Gastroesophageal sphincter (tissue), 4 donors: ENCODE data around the gene GSTA1. TPM values are rescaled to one million over a fixed set of nuclear protein-coding genes. Genes with fewer than 3 reads are reported as not detected.
"Not testable (repeated sequence)": the region's sequence is repeated elsewhere in the genome, so short reads cannot be mapped to it uniquely, and the experiment has no call there.

Source experiments
- ATAC-seq: fragments of 150-250 bp; one replicate; pipeline ENCODE4 v1.9.1; 2016; ENCODE audit warnings: mild to moderate bottlenecking, moderate library complexity
- H3K27ac ChIP-seq, 4 donors: fragments of 200-600 bp; sonication (generic) in 3 of 4; 1 replicate in 3 of 4; 2 replicates in 1 of 4; pipeline ENCODE4 v1.5.1; 2016 to 2019
- H3K27me3 ChIP-seq: fragments of 200-600 bp; sonication (generic); one replicate; pipeline ENCODE4 v1.5.1; 2019
- H3K36me3 ChIP-seq, 2 donors: fragments of 200-600 bp; sonication (generic); one replicate each; pipeline ENCODE4 v1.5.1; 2019; ENCODE audit warnings: control low read depth in 1 of 2
- H3K4me1 ChIP-seq, 3 donors: fragments of 200-600 bp; sonication (generic); 1 replicate in 2 of 3; 2 replicates in 1 of 3; pipeline ENCODE4 v1.5.1; 2016 to 2019; ENCODE audit warnings: control low read depth in 2 of 3
- H3K4me3 ChIP-seq, 2 donors: fragments of 200-600 bp; sonication (generic); one replicate each; pipeline ENCODE4 v1.5.1; 2019; ENCODE audit warnings: mild to moderate bottlenecking in 1 of 2, moderate library complexity in 1 of 2
- H3K9me3 ChIP-seq, 3 donors: fragments of 200-600 bp; sonication (generic); one replicate each; pipeline ENCODE4 v1.5.1; 2017 to 2019; ENCODE audit warnings: control low read depth in 2 of 3
- CTCF ChIP-seq, 4 experiments: fragments of 200-600 bp in 2 of 4; fragments of 450-650 bp in 2 of 4; sonication (generic) in 1 of 4; IDR thresholded peaks; one replicate each; pipeline ENCODE4 v1.5.1; 2017 to 2019; ENCODE audit warnings: antibody characterized with exemption in 4 of 4, mild to moderate bottlenecking in 2 of 4, moderate library complexity in 2 of 4
- EP300 ChIP-seq: sonication (generic); formaldehyde crosslinking; IDR thresholded peaks from one replicate; pipeline ENCODE4 v1.6.1; 2017; ENCODE audit warnings: antibody characterized with exemption, mild to moderate bottlenecking
- POLR2A ChIP-seq, 2 donors: fragments of 450-650 bp; IDR thresholded peaks; one replicate each; pipeline ENCODE4 v1.6.1; 2017; ENCODE audit warnings: antibody characterized with exemption in 2 of 2, mild to moderate bottlenecking in 2 of 2, moderate library complexity in 1 of 2
- POLR2AphosphoS5 ChIP-seq: sonication (generic); formaldehyde crosslinking; IDR thresholded peaks from one replicate; pipeline ENCODE4 v1.6.1; 2017; ENCODE audit warnings: antibody characterized with exemption
- WGBS, 2 donors: methylation state at CpG; one replicate each; pipeline ENCODE4 v1.1.5; 2018; ENCODE audit warnings: low coverage in 1 of 2; 5-methylcytosine and 5-hydroxymethylcytosine counted together
- total RNA-seq, 4 donors: library from RNA; depleted of rRNA; stranded (reverse); fragments of >200 nt; gene quantifications; one replicate each; pipeline ENCODE4 v1.1.0, GENCODE V29; 2016

GSTA1 gene
- total RNA-seq, 4 donors from 2014 or later: not detected

GRCh38 chr6:52788478-52788877 lies 15.1 kb downstream of the GSTA1 start:
- H3K4me3 ChIP-seq: no peak overlapping the region
- no peaks in the 10 kb centered on the region for H3K36me3 ChIP-seq
- no peaks in the 10 kb centered on the region for H3K27me3 ChIP-seq
- no peaks in the 10 kb centered on the region for H3K4me1 ChIP-seq
- no peak for ATAC-seq
- WGBS, 2 donors: 63 to 79% methylated on average over 3 of the region's 3 CpGs
- no peak for TF ChIP-seq POLR2A (IDR thresholded peaks at IDR 0.05)
- TF ChIP-seq CTCF (IDR thresholded peaks at IDR 0.05): no peak
- no peak for TF ChIP-seq POLR2AphosphoS5
- TF ChIP-seq EP300: no peak
- H3K9me3 ChIP-seq: peaks cover 0 to 14% (median 0%) of the 10 kb centered on the region in 3 donors
- no peak overlapping the region for H3K27ac ChIP-seq

GRCh38 chr6:52787917-52788316 lies 15.7 kb downstream of the GSTA1 start:
- H3K4me1 ChIP-seq: no peaks in the 10 kb centered on the region

GRCh38 chr6:52786249-52786956 lies 17.2 kb downstream of the GSTA1 start:
- no peaks in the 10 kb centered on the region for H3K9me3 ChIP-seq
- no peaks in the 10 kb centered on the region for H3K27me3 ChIP-seq
- WGBS, 2 donors: 90 to 93% methylated on average over 4 to 7 of the region's 24 CpGs
- H3K4me3 ChIP-seq: no peak overlapping the region
- H3K4me1 ChIP-seq: no peaks in the 10 kb centered on the region
- no peak overlapping the region for H3K27ac ChIP-seq
- no peak for ATAC-seq
- no peak for TF ChIP-seq EP300
- TF ChIP-seq POLR2A (IDR thresholded peaks at IDR 0.05): no peak
- no peak for TF ChIP-seq POLR2AphosphoS5
- TF ChIP-seq CTCF (IDR thresholded peaks at IDR 0.05): no peak
- no peaks in the 10 kb centered on the region for H3K36me3 ChIP-seq

More at GRCh38 chr6:52787917-52788316, 15.7 kb downstream of the GSTA1 start:
- H3K9me3 ChIP-seq: peaks cover 0 to 13% (median 0%) of the 10 kb centered on the region in 3 donors
- WGBS, 2 donors: 50 to 71% methylated on average over 3 of the region's 3 CpGs
- no peak for ATAC-seq
- H3K4me3 ChIP-seq: no peak overlapping the region
- no peaks in the 10 kb centered on the region for H3K36me3 ChIP-seq
- TF ChIP-seq EP300 (no peak), POLR2A (IDR thresholded peaks at IDR 0.05) (no peak), CTCF (IDR thresholded peaks at IDR 0.05) (no peak), POLR2AphosphoS5 (no peak)
- no peak overlapping the region for H3K27ac ChIP-seq
- H3K27me3 ChIP-seq: no peaks in the 10 kb centered on the region

- H3K27me3 ChIP-seq, H3K4me3 ChIP-seq, H3K4me1 ChIP-seq, H3K27ac ChIP-seq, H3K9me3 ChIP-seq, ATAC-seq, H3K36me3 ChIP-seq: not testable (repeated sequence)
- WGBS, 2 donors: 56 to 86% methylated on average over 1 to 2 of the region's 3 CpGs
These were observed 20.8 kb downstream of the GSTA1 start for GRCh38 chr6:52782696-52783274.

- not testable (repeated sequence) for H3K36me3 ChIP-seq, H3K4me3 ChIP-seq, ATAC-seq
These were observed 21.4 kb downstream of the GSTA1 start for GRCh38 chr6:52782209-52782608.

GRCh38 chr6:52779237-52779636 lies 24.4 kb downstream of the GSTA1 start:
- TF ChIP-seq CTCF (IDR thresholded peaks at IDR 0.05) (no peak), EP300 (no peak), POLR2AphosphoS5 (no peak), POLR2A (IDR thresholded peaks at IDR 0.05) (no peak)
- Histone ChIP-seq H3K36me3 (no peaks in the 10 kb centered on the region), H3K27ac (no peak overlapping the region), H3K4me3 (no peak overlapping the region), H3K4me1 (no peaks in the 10 kb centered on the region), H3K9me3 (no peaks in the 10 kb centered on the region), H3K27me3 (peaks cover 4% of the 10 kb centered on the region)
- no peak for ATAC-seq
- 36 to 56% methylated on average over 1 of the region's 1 CpG for WGBS, 2 donors

More at GRCh38 chr6:52782209-52782608, 21.4 kb downstream of the GSTA1 start:
- H3K27ac ChIP-seq, H3K4me1 ChIP-seq, H3K9me3 ChIP-seq, H3K27me3 ChIP-seq: not testable (repeated sequence)

GRCh38 chr6:52776711-52777351 lies 26.8 kb downstream of the GSTA1 start:
- WGBS, 2 donors: 89 to 100% methylated on average over 1 to 5 of the region's 9 CpGs
- H3K4me3 ChIP-seq, H3K9me3 ChIP-seq, H3K36me3 ChIP-seq, H3K27me3 ChIP-seq, H3K4me1 ChIP-seq, H3K27ac ChIP-seq, ATAC-seq: not testable (repeated sequence)

GRCh38 chr6:52769399-52769798 lies 34.2 kb downstream of the GSTA1 start:
- not testable (repeated sequence) for H3K9me3 ChIP-seq, H3K27ac ChIP-seq, H3K4me3 ChIP-seq, H3K4me1 ChIP-seq, H3K36me3 ChIP-seq, H3K27me3 ChIP-seq, ATAC-seq
- WGBS, 2 donors: 44 to 87% methylated on average over 3 to 4 of the region's 4 CpGs
